ENCODE results near the gene SPINK13.

The SPINK13 gene

GRCh38 chr5:148312153-148312552 lies 43.6 kb downstream of the SPINK13 start, which contains the start of gene SPINK7:
SPINK7 (plus strand) TSS chr5:148312423; CDS start chr5:148312484, 61 bp downstream.
- DNase-seq (ENCODE audit: low read depth in 1 of 2, low spot score in 1 of 2), result no peak

DNA sequence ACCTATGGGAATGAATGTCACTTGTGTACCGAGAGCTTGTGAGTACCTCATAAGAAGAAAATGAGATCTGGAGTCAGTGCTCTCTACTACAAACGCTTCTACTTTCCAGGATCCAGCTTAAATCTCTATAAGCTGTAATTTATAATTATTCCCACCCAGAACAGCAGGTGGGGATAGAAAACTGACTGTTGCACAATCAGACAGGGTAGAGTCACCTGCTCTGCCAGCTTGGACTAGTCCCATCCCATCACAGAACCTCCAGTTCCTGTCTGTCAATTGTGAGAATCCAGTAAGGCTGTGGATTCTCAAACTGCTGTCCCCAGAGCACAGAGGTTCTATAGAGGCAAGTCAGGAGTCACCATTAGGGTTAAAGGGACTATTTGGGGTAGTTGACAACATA lies 45.6 kb downstream of the SPINK13 start:
- DNase-seq (ENCODE audit: low read depth in 1 of 2, low spot score in 1 of 2), result no peak

- no peak for DNase-seq (ENCODE audit: low read depth in 1 of 2, low spot score in 1 of 2)
Measured at GRCh38 chr5:148314731-148315130, 46.1 kb downstream of the SPINK13 start.

- DNase-seq (ENCODE audit: low read depth in 1 of 2, low spot score in 1 of 2), result peak in 1 of 2 donors; percentile 3
Measured at GRCh38 chr5:148320011-148320963, 51.7 kb downstream of the SPINK13 start.

DNA sequence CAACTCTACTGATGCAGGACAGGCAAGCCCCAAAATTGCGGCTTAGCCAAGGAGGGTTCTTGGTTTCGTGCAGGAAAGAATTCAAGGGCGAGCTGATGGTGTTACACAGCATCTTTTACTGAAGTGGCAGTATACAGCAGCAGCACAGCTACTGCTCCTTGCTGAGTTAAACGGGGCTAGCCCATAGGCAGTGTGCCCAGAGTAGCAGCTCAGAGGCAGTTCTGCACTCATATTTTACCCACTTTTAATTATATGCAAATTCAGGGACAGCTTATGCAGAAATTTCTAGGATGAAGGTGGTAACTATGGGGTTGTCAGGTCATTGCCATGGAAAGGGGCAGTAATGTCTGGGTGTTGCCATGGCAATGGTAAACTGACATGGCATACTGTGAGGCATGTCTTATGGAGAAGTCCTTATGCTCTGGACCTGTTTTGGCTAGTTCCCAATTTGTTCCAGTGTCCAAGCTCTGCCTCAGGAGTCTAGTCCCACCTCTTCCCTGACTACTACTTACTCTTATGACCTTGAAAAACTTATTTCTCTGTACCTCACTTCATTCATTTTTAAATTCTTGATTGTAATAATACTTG lies 64.8 kb downstream of the SPINK13 start:
- DNase-seq (ENCODE audit: low read depth in 1 of 2, low spot score in 1 of 2), result no peak

- no peak for DNase-seq (ENCODE audit: low read depth in 1 of 2, low spot score in 1 of 2)
Measured at GRCh38 chr5:148335259-148335658, 66.7 kb downstream of the SPINK13 start, which contains the start of gene SPINK9. SPINK9 (plus strand) TSS chr5:148335559; CDS start chr5:148335614, 55 bp downstream.

Data from stimulated activated CD4-positive, alpha-beta T cell treated with anti-CD3 and anti-CD28 coated beads, Interleukin-15, amount 100 ng/mL, for 1 hour (primary cell).